ENCODE measurements around the gene BCL6B. TPM values are rescaled to one million over a fixed set of nuclear protein-coding genes. Genes with fewer than 3 reads are reported as not detected.

The BCL6B gene
- total and polyA plus RNA-seq, 12 donors = 9.5 to 35.4 (median 15.9) TPM

GRCh38 chr17:7025245-7025644, 2.4 kb downstream of the BCL6B start:
- no peak for ATAC-seq

GRCh38 chr17:7026471-7027115, 3.7 kb downstream of the BCL6B start:
- no peak for DNase-seq
- Histone ChIP-seq H3K9me3 (no peaks in the 10 kb centered on the region), H3K27ac (peak overlapping the region; percentile 14 to 85 (median 56)), H3K4me3 (peak overlapping the region in 7 of 10 donors; percentile 3 to 68 (median 60)), H3K4me1 (peaks cover 8 to 75% (median 49%) of the 10 kb centered on the region in 9 donors), H3K36me3 (peaks cover 0 to 46% (median 0%) of the 10 kb centered on the region in 9 donors), H3K27me3 (peaks cover 0 to 18% (median 10%) of the 10 kb centered on the region in 7 donors)
- intact Hi-C loops (cut with DNase I) = loop anchor here in 1 of 10 donors (10.0 kb wide), 1 partner anchor 272 kb away; the partner anchor contains the start of gene XAF1
- WGBS, 2 donors = 71 to 82% methylated on average over 29 of the region's 29 CpGs
- no peak for TF ChIP-seq CTCF (IDR thresholded peaks at IDR 0.05)
- no peak for ATAC-seq

More at GRCh38 chr17:7025245-7025644, 2.4 kb downstream of the BCL6B start:
- Histone ChIP-seq H3K4me1 (peaks cover 14 to 86% (median 60%) of the 10 kb centered on the region in 9 donors), H3K27me3 (peaks cover 0 to 18% (median 10%) of the 10 kb centered on the region in 7 donors), H3K9me3 (no peaks in the 10 kb centered on the region), H3K4me3 (peak overlapping the region in 7 of 10 donors; percentile 1 to 68 (median 60)), H3K27ac (peak overlapping the region in 6 of 10 donors; percentile 0 to 73 (median 56)), H3K36me3 (peaks cover 0 to 42% (median 0%) of the 10 kb centered on the region in 9 donors)
- TF ChIP-seq CTCF (IDR thresholded peaks at IDR 0.05) = no peak
- 69 to 74% methylated on average over 1 of the region's 1 CpG for WGBS, 2 donors
- no peak for DNase-seq
- intact Hi-C loops (cut with DNase I) = loop anchor here in 1 of 10 donors (10.0 kb wide), 1 partner anchor 270 kb away; the partner anchor contains the start of gene XAF1

- Histone ChIP-seq H3K9me3 (no peaks in the 10 kb centered on the region), H3K27ac (peak overlapping the region in 9 of 10 donors; percentile 13 to 85 (median 61)), H3K4me3 (peak overlapping the region in 6 of 10 donors; percentile 59 to 68 (median 62)), H3K27me3 (peaks cover 0 to 12% (median 7%) of the 10 kb centered on the region in 7 donors), H3K4me1 (peaks cover 2 to 68% (median 42%) of the 10 kb centered on the region in 9 donors), H3K36me3 (peaks cover 0 to 46% (median 0%) of the 10 kb centered on the region in 9 donors)
- ATAC-seq (no peak), DNase-seq (no peak)
- intact Hi-C loops (cut with DNase I) = loop anchor here in 1 of 10 donors (10.0 kb wide), 1 partner anchor 273 kb away; the partner anchor contains the start of gene XAF1
- TF ChIP-seq CTCF (IDR thresholded peaks at IDR 0.05) = no peak
- 55 to 58% methylated on average over 13 of the region's 13 CpGs for WGBS, 2 donors
Observed at GRCh38 chr17:7027335-7027734, 4.5 kb downstream of the BCL6B start.

- peak overlapping the region in 3 of 10 donors; percentile 3 to 7 (median 6) for H3K4me3 ChIP-seq
- no peaks in the 10 kb centered on the region for H3K27me3 ChIP-seq
- 74 to 81% methylated on average over 3 of the region's 3 CpGs for WGBS, 2 donors
- no peaks in the 10 kb centered on the region for H3K9me3 ChIP-seq
- peaks cover 2 to 69% (median 38%) of the 10 kb centered on the region in 9 donors for H3K4me1 ChIP-seq
- H3K27ac ChIP-seq = peak overlapping the region; percentile 35 to 85 (median 69)
- H3K36me3 ChIP-seq = peaks cover 0 to 45% (median 0%) of the 10 kb centered on the region in 9 donors
- ATAC-seq (no peak), DNase-seq (no peak)
- intact Hi-C loops (cut with DNase I) = loop anchor here in 1 of 10 donors (10.0 kb wide), 1 partner anchor 274 kb away; the partner anchor contains the start of gene XAF1
- TF ChIP-seq CTCF (IDR thresholded peaks at IDR 0.05) = no peak
Observed at GRCh38 chr17:7029096-7029495, 6.2 kb downstream of the BCL6B start.
